Stromal cell of bone marrow (primary cell): Measurements from ENCODE around the gene BTBD18.
"Not testable (repeated sequence)": the region's sequence is repeated elsewhere in the genome, so short reads cannot be mapped to it uniquely, and the experiment has no call there.

Experiments
- DNase-seq: peaks from one replicate; pipeline ENCODE4 v3.0.0-alpha.2; 2012; ENCODE audit warnings: low read depth

Gene BTBD18

DNA sequence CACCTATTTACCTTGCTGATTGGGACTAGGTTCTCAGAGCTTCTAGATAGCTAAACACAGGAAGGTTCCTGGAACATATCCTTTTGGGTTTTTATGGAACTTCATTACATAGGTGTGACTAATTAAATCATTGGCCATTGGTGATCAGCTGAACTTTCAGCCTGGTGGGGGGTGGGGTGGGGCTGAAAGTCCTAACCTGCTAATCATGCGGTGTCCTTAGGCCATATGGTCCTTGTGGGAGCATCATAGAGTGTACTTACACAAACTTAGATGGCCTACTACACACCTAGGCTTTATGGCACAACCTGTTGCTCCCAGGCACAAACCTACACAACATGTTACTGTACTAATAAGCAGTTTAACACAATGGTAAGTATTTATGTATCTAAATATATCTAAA is 19.0 kb downstream of the BTBD18 start:
- no peak for DNase-seq

DNA sequence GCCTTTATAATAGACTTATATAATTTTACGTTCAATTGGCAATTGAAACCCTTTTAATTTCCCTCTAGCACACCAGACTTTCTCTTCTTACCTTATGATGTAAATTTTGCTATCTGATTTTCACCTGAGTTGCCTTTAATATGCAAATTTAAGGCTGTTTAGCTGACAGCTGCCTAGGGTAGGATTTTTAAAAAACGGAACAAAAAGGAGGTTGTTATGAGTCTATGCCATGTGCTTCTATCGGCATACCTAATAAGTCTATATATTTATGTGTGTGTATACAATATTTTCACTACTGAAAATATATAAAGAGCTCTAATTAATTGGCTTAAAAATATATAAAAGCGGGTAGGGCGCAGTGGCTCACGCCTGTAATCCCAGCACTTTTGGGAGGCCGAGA is 22.1 kb downstream of the BTBD18 start:
- no peak for DNase-seq

DNA sequence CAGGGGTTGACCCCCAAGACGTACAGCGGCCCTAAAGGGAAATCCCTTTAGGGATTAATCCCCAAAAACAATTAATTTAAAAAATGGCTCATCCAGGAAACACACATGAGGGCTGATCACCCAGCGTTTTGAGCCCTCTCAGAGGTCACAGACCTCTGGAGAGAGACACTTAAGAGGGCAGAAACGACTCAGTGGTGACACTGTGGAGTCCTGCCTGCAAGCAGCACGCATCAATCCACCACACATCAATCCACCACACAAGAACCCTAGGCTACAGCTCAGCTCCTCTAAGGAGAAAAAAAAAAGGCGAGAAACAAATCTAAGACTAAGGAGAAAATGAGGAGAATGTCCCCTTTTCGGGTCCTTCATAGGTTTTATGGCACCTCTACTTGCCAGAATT is 22.8 kb downstream of the BTBD18 start:
- DNase-seq, result no peak

DNA sequence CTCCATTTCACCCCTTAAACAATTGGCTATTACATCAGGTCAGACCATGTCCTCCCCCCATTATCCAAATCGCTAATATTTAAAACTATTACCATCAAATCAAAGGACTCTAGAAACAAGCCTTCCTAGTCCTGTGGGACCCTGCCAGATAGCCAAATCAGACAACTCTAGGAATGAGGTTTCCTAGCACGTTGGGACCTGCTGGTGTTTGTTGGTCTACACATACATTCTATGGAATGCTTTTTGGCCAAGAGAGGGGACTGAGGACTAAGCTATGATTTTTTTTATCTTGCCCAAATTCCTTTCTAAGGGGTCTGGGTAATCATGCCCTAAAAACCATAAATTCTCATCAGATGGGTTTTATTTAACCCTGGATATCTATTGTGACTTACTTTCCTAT is 24.4 kb downstream of the BTBD18 start:
- DNase-seq, result no peak

DNA sequence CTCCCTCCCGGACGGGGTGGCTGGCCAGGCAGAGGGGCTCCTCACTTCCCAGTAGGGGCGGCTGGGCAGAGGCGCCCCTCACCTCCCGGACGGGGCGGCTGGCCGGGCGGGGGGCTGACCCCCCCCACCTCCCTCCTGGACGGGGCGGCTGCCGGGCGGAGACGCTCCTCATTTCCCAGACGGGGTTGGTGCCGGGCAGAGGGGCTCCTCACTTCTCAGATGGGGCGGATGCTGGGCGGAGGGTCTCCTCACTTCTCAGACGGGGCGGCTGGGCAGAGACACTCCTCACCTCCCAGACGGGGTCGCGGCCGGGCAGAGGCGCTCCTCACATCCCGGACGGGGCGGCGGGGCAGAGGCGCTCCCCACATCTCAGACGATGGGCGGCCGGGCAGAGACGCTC is 34.9 kb downstream of the BTBD18 start:
- not testable (repeated sequence) for DNase-seq

DNA sequence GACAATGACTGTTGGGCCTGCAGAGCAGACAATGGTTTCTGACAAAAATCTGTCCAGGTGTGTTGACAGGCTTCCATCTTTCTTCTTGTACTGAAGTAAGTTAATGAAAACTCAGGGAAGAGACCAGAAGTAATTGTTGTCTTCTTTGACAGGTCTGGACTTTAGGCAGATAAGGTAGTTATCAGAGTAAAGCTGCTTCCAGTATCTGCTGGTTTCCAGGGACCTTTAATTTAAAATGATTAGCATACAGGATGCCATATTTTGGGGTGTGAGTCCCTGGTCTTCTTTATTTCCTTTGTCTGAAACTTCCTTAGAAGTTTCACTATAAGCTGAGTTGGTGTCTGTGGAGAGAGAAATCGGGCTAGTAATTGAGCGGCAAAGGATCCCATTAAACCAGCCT is 37.8 kb downstream of the BTBD18 start:
- no peak for DNase-seq

DNA sequence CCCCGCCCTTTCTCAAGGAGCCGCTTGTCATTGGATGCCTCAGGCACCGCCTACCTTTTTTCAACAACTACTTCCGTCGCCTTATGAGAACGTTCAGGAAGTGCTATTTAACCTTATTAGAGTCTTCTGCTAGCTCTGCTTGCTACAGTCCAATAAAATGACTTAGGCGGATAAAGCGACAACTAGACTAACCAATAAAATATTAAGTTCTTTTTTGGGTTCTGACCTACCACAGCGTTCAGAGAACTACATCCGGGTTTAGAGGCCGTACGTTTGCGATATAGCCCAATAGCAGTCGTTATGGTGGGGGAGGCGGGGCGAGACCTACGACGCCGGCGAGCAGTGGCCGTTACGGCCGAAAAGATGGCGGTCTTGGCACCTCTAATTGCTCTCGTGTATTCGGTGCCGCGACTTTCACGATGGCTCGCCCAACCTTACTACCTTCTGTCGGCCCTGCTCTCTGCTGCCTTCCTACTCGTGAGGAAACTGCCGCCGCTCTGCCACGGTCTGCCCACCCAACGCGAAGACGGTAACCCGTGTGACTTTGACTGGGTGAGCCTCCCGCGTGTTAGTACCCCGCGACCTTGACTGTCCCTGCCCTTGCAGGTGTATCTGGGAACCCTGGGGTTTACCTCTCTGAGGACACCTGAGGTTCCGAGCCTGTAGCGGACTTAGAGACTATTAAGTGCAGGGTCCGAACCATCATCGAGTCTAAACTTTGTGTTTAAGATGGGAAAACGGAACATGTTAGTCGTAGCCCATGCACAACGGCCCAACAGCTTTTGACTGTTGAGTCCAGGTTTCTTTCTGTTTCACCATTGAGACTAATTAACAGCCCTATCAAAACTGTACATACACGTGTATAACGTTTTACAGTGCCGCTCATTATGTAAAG is 39.1 kb downstream of the BTBD18 start, which contains the start of gene TMX2:
TSS of gene TMX2 (plus strand) at position 338 of the 895 bp plus-strand sequence. CDS start at position 364, 26 bp downstream.
- peak; percentile 99 for DNase-seq

DNA sequence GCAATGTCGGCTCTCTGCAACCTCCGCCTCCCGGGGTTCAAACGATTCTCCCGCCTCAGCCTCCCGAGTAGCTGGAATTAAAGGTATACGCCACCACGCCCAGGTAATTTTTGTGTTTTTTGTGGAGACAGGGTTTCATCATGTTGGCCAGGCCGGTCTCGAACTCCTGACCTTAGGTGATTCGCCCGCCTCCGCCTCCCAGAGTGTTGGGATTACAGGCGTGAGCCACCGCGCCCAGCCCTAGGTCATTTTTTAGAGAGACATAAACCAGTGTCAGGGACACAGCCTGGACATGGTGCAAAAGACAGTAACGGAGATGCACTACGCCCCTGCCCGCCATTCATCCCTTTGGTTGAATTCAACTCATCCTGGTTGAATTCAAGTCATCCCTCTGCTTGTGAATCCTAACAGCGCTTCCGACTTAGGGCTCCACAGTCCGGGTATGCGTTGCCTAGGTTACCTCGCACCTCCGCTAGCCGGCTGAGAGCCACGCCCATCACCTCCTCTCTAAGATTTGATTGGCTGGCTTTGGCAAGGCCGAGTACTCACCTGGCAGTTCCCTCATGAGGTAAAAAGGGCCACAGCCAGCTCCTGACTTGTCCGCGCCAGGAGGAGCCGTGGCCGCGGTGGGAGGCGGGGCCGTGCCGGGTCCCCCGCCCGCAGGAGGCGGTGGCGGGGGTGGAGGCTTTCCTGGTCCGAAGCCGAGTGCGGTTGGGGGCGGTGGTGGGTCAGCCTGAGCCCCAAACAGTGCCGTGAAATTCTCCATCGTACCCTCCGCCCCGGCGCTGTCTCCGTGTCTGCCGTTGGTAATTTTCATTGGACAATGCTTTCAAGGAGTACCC is 40.0 kb downstream of the BTBD18 start, which contains the start of gene MED19:
TSS of gene MED19 (minus strand) at position 802 of the 842 bp plus-strand sequence. CDS start at position 766, 36 bp downstream.
- peak; percentile 28 for DNase-seq

DNA sequence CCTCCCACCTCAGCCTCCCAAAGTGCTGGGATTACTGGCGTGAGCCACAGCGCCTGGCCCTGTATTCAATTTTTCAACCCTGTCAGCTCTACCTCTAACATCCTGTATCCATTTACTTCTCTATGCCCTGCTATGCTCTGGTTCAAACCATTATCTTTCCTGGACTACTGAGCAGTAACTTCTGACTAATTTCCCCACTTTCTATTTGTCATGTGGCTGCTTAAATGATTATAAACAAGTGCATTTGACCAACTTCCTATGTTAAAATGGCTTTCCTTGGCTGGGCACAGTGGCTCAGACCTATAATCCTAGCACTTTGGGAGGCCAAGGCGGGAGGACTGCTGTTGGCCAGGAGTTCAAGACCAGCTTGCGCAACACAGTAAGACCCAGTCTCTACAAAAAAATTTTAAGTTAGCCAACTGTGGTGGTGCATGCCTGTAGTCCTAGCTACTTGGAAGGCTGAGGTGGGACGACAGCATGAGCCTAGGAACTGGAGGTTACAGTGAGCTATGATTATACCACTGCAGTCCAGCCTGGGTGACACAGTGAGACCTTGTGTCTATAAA is 41.7 kb downstream of the BTBD18 start:
- DNase-seq, result no peak

DNA sequence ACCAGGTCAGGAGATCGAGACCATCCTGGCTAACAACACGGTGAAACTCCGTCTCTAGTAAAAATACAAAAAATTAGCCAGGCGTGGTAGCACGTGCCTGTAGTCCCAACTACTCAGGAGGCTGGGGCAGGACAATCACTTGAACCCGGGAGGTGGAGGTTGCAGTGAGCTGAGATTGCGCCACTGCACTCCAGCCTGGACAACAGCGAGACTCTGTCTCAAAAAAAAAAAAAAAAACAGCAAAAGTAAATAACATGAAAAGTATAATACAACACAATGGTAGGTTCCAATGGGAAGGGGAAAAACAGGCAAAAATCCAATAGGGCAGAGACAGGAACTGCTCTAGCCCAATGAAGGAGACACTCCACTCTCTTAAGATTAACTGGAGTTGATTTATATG is 46.2 kb downstream of the BTBD18 start:
- not testable (repeated sequence) for DNase-seq

DNA sequence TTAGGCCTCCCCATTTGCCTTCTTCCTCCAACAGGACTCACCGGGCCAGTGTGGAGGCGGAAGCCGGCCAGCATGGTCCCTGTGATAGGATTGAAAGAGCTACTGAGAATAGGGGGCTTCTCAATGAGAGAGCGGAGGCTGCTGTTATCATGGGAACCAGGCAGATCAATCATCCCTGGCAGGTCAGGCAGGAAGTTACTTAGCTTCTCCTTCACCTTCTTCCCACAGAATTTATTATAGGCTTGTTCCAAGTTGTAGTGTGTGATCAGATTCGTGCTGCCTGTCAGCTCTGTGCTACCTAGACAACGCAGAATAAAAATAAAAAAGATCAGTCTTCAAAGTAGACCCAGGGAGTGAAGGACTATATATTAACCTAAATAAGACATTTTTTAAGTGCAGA is 46.7 kb downstream of the BTBD18 start:
- DNase-seq, result no peak

DNA sequence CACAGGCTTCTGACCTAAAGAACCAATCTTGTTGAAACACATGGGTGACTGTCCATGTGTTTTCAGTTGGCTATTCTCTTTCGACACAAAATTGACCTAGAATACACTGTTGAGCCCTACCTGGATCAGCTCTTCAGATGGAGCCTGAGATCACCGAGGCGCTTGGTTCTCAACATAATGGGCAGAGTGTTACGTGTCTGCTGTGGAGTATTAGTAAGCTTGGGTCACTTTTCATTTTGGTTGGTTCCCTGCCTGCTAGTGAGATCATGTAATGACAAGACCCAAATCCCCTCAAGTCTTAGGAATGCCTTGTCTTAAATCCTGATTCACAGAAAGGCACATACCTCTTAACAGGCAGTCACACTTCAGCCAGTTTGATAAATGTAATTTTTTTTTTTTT is 48.3 kb downstream of the BTBD18 start:
- DNase-seq, result peak; percentile 32

DNA sequence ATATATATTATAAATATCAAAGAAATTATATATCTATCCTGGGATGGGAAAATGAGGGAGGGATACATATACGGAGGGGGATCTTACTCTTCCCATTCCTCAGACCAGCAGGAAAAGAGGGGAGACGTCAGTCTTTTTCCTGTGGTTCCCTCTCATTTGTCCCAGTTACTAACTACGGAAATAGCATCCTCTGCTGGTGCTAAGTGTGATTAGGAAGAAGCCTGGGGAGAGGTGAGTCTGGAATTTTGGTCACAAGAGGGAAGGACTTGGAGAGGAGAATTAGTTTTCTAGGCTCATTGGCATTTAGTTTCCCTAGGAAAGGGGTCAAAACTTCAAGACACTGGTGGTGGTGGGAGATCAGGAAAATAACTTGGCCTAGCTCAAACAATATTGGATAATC is 51.2 kb downstream of the BTBD18 start:
- DNase-seq, result no peak

DNA sequence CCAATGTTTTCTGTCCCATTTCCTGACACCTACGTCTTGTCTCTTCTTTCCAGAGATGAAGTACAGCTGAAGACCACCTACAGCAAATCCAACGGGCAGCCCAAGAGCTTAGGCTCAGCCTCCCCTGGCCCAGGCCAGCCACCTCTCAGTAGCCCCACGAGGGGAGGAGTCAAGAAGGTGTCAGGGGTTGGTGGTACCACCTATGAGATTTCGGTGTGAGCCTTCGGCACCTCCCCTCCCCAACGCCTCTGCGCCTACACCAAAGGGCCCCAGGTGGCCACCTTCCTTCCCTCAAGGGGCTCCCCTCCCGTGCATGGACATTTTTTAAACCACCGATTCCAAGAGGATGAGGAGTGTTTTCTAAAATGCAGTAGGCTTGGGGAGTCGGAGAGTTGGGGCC is 51.8 kb downstream of the BTBD18 start:
- no peak for DNase-seq

DNA sequence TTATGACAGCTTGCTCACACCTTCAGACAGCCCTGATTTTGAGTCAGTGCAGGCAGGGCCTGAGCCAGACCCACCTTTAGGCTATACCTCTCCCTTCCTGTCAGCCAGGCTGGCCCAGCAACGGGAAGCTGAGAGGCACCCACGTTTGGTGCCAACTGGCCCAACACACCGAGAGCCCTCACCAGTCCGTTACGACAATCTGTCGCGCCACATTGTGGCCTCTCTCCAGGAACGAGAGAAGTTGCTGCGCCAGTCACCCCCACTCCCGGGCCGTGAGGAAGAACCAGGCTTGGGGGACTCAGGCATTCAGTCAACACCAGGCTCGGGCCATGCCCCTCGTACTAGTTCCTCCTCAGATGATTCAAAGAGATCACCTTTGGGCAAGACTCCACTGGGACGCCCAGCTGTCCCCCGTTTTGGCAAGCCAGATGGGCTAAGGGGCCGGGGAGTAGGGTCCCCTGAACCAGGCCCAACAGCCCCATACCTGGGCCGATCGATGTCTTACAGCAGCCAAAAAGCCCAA is 52.7 kb downstream of the BTBD18 start:
- no peak for DNase-seq
